Measurements from ENCODE around the gene PRKCA. TPM values are rescaled to one million over a fixed set of nuclear protein-coding genes. Genes with fewer than 3 reads are reported as not detected.

PRKCA gene
- total RNA-seq, 3 donors from 2014 or later = 42.3 to 77.7 (median 56.3) TPM

GRCh38 chr17:66654764-66655163, 352.4 kb downstream of the PRKCA start:
- ATAC-seq (no peak), DNase-seq (no peak)
- H3K9me3 ChIP-seq = no peaks in the 10 kb centered on the region
- no peak for TF ChIP-seq CTCF (IDR thresholded peaks at IDR 0.05)
- no peaks in the 10 kb centered on the region for H3K36me3 ChIP-seq (ENCODE audit: low read depth)
- no peaks in the 10 kb centered on the region for H3K4me1 ChIP-seq (ENCODE audit: low read depth)
- H3K4me3 ChIP-seq = no peak overlapping the region
- intact Hi-C loops (cut with DNase I, micrococcal nuclease) = no loop called here

- no peaks in the 10 kb centered on the region for H3K4me1 ChIP-seq (ENCODE audit: low read depth)
- intact Hi-C loops (cut with DNase I, micrococcal nuclease) = no loop called here
- no peak for DNase-seq
- TF ChIP-seq CTCF (IDR thresholded peaks at IDR 0.05) = no peak
- H3K4me3 ChIP-seq = no peak overlapping the region
- no peak for ATAC-seq
- no peaks in the 10 kb centered on the region for H3K9me3 ChIP-seq
- H3K36me3 ChIP-seq (ENCODE audit: low read depth) = no peaks in the 10 kb centered on the region
Measured at GRCh38 chr17:66655461-66655860, 353.0 kb downstream of the PRKCA start.

GRCh38 chr17:66655861-66656260, 353.4 kb downstream of the PRKCA start:
- intact Hi-C loops (cut with DNase I, micrococcal nuclease) = no loop called here
- Histone ChIP-seq H3K36me3 (ENCODE audit: low read depth) (no peaks in the 10 kb centered on the region), H3K4me1 (ENCODE audit: low read depth) (no peaks in the 10 kb centered on the region), H3K9me3 (no peaks in the 10 kb centered on the region), H3K4me3 (no peak overlapping the region)
- DNase-seq (no peak), ATAC-seq (no peak)
- no peak for TF ChIP-seq CTCF (IDR thresholded peaks at IDR 0.05)

- Histone ChIP-seq H3K4me1 (ENCODE audit: low read depth) (no peaks in the 10 kb centered on the region), H3K4me3 (no peak overlapping the region), H3K36me3 (ENCODE audit: low read depth) (no peaks in the 10 kb centered on the region), H3K9me3 (no peaks in the 10 kb centered on the region)
- TF ChIP-seq CTCF (IDR thresholded peaks at IDR 0.05) = no peak
- ATAC-seq = peak; percentile 16
- intact Hi-C loops (cut with DNase I, micrococcal nuclease) = no loop called here
- DNase-seq = no peak
Measured at GRCh38 chr17:66661411-66662256, 359.2 kb downstream of the PRKCA start.

GRCh38 chr17:66662496-66662895, 360.1 kb downstream of the PRKCA start:
- H3K4me3 ChIP-seq = no peak overlapping the region
- H3K36me3 ChIP-seq (ENCODE audit: low read depth) = no peaks in the 10 kb centered on the region
- H3K9me3 ChIP-seq = no peaks in the 10 kb centered on the region
- DNase-seq (no peak), ATAC-seq (no peak)
- intact Hi-C loops (cut with DNase I, micrococcal nuclease) = no loop called here
- no peak for TF ChIP-seq CTCF (IDR thresholded peaks at IDR 0.05)
- no peaks in the 10 kb centered on the region for H3K4me1 ChIP-seq (ENCODE audit: low read depth)
